Left renal cortex interstitium (tissue), 4 donors: ENCODE results near the gene OCLN. TPM values are rescaled to one million over a fixed set of nuclear protein-coding genes. Genes with fewer than 3 reads are reported as not detected.
"Not testable (repeated sequence)": the region's sequence is repeated elsewhere in the genome, so short reads cannot be mapped to it uniquely, and the experiment has no call there.

Experiments used
- DNase-seq, 4 donors: peaks; one replicate each; pipeline ENCODE4 v3.0.0-alpha.2; 2013; ENCODE audit warnings: low read depth in 4 of 4, low spot score in 2 of 4, missing footprints in 1 of 4
- polyA plus RNA-seq, 4 donors: library from polyadenylated mRNA; unstranded; fragments of 120-200 nt; gene quantifications; one replicate each; pipeline ENCODE4 v1.2.1, GENCODE V29; 2013; ENCODE audit not compliant: insufficient read length in 4 of 4

Gene OCLN
- polyA plus RNA-seq, 4 donors, result 33.2 to 45.1 (median 39.7) TPM

GRCh38 chr5:69527128-69527770 is 34.7 kb downstream of the OCLN start:
- no peak for DNase-seq

DNA sequence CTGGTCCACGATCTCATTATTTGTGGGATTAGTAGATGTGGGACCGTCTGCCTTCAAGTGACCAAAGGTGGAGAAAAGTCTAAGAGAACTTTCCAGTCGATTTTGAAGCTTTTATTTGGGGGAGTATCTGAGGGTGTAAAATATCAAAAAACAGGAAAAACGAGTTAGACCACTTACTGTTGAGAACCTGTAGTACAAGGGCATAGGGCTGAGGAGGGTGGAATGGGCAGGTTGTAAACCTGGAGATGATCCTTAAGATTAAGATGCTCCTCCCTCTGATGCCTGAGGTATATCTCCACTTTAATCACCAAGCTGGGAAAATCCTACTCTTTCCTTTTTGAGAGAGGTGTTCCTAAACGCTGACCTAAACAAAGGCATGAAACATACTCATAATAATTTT is 35.4 kb downstream of the OCLN start:
- no peak for DNase-seq

- DNase-seq, result no peak
Observed at GRCh38 chr5:69528609-69529008, 36.0 kb downstream of the OCLN start.

DNA sequence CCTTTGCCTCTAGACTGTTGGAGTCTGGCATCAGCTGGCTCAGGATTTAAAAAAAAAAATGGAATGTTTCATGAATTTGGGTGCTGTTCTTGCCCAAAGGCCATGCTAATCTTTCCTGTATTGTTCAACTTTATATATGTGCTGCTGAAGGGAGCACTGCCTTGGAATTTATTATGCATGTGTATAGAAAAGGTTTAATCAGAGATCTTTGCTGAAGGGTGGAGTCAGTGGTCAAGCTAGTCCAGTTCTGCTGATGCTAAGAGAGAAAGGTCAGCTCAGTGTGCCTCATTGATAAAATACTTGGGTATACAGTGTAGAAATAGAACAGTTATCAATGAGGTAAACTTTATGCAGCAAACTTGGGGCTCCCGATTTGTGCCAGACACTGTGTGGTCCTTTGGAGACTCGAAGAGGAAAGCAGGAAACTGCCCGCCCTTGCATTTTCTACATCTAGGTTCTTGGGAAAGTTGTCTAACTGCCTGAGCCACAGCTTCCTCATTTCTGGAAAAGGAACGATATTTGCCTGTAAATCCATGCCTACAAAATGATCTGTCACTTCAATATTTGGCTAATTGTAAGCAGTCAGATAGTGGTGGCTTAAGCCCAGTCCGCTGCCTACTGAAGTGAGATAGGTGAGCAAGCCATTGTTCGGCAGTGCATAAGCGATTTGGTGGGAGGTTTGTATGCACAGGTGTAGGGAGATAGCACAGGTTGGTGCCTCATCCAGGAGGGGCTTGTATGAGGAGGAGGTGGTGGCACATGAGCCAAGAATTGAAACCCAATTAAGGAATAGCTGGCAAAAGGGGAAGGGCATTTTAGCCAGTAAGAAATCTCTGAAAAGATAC is 38.2 kb downstream of the OCLN start:
- no peak for DNase-seq

GRCh38 chr5:69531406-69531801 is 38.8 kb downstream of the OCLN start:
- no peak for DNase-seq

- DNase-seq, result not testable (repeated sequence)
Observed at GRCh38 chr5:69537911-69538310, 45.3 kb downstream of the OCLN start.

- not testable (repeated sequence) for DNase-seq
Observed at GRCh38 chr5:69538735-69539134, 46.1 kb downstream of the OCLN start.

DNA sequence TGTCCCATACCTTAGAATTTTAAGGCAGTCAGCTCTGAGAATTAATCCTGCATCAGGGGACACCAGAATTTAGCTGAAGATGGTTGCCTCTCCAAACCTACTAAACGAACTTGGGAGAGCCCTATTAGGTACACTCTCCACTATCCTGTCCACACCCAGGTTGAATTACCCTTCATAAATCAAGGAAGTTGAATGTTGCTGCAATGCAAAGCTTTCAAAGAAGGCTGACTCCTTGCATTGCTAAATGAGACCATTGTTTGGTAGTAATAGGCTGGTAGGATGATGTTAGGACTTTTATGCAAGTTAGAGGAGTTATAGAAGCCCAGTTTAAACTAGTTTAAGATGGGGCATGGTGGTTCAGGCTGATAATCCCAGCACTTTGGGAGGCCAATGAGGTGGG is 48.8 kb downstream of the OCLN start:
- DNase-seq, result not testable (repeated sequence)

GRCh38 chr5:69542838-69543618 is 50.4 kb downstream of the OCLN start:
- not testable (repeated sequence) for DNase-seq

DNA sequence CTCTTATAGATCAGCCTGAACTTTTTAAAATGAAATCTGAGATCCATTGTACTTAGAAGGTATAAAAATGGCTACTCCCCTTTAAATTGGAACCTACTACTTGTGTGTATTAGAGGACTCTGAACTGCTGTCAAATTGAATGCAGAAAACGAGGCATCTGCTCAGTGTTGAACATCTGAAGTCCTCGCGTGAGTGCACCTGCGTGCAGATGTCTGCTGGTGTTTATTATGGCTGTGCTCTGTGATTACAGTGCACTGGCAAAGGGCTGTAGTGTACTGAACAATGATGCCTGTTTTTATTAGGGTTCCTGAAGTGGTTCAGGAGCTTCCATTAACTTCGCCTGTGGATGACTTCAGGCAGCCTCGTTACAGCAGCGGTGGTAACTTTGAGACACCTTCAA is 52.0 kb downstream of the OCLN start:
- DNase-seq, result not testable (repeated sequence)

DNA sequence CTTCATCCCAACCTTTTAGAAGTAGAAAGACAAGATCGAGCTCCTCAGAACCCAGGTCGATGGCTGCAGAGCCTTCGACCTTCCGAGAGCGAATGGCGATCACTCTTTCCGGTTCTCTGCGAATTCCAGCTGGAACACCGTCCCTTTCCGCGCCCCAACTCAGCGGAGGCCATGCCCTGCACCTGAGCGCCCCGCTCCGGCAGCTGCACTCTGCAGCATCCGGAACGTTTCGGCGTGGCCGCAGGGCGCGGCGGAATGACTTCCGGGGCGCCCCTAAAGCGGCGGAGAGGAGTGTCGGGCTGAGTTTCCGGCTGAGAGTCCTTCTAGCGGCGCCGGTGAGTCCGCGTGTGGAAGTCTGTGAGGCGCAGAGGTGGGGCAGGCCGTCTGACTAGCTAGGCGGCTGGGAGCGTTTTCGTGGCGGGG is 67.3 kb downstream of the OCLN start, which contains the start of gene GTF2H2C:
Gene GTF2H2C (plus strand): TSS at position 284 of the 423 bp plus-strand sequence. CDS start 4,942 bp downstream, outside the sequence.
- peak in 2 of 4 donors; percentile 26 to 59 for DNase-seq

- DNase-seq, result not testable (repeated sequence)
Observed at GRCh38 chr5:69560587-69561431, 68.2 kb downstream of the OCLN start.

GRCh38 chr5:69566172-69566571 is 73.6 kb downstream of the OCLN start:
- DNase-seq, result not testable (repeated sequence)

GRCh38 chr5:69568072-69568471 is 75.5 kb downstream of the OCLN start:
- not testable (repeated sequence) for DNase-seq

DNA sequence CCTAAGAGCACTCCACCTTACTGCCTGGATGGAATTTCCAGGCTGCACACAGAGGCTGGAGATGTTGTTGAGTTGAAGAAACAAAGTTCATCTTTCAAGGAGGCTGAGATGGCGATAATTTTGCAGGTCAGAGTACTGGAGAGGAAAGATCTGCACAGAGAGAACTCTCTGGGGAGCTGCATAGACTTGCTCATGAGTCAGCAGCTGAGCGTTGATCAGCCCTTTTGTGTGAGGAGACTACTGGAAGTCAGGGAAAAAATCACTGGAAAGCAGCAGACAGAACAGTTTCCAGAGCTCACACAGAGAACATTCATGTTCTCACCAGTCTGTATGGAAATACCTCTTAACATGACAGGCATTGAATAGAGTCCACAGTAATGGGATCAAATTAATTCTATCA is 90.8 kb downstream of the OCLN start:
- DNase-seq, result not testable (repeated sequence)

- not testable (repeated sequence) for DNase-seq
Observed at GRCh38 chr5:69596114-69596840, 103.7 kb downstream of the OCLN start.

DNA sequence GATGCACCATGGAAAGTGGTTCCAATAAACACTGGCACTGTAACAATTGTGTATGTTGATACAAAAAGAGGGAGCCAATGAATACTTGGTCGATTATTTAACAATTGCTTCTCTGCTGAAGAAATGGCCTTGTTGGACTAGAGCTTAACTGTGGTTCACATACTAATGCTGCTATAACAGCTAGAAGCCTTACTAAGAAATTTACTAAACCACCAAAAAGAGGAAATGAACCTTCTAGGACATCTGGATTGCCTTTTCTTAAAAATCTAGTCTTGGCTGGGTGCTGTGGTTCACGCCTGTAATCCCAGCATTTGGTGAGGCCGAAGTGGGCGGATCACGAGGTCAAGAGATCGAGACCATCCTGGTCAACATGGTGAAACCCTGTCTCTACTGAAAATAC is 109.4 kb downstream of the OCLN start:
- not testable (repeated sequence) for DNase-seq

GRCh38 chr5:69606839-69607238 is 114.2 kb downstream of the OCLN start:
- DNase-seq, result not testable (repeated sequence)
